Heart left ventricle (tissue), 13 donors: ENCODE data around the gene ADGRG7.

ENCODE experiments used
- CTCF ChIP-seq, 12 donors: fragments of 200-600 bp; sonication (generic) in 4 of 12; IDR thresholded peaks; one replicate each; pipeline versions ENCODE4 v1.5.0 to v1.8.0; 2018 to 2022; ENCODE audit warnings: antibody characterized with exemption in 12 of 12, mild to moderate bottlenecking in 5 of 12
- POLR2A ChIP-seq, 2 donors: fragments of 450-650 bp; IDR thresholded peaks; one replicate each; pipeline ENCODE4 v1.6.1; 2017; ENCODE audit warnings: antibody characterized with exemption in 2 of 2, mild to moderate bottlenecking in 2 of 2, moderate library complexity in 2 of 2
- donor health status: ischemic (EF 13 %, LVEDD 7.1; RV severe dilation, severe dysfunction).
- donor health status: DM: no; HTN: yes; CAD: no.
- donor health status: DM: no; HTN: no; CAD: no.
- donor health status: ischemic (EF 25% LVEDD 6.9; RV normal size, moderate dysfunction).
- donor health status: ischemic (EF 25% LVEDD 5.7; RV mildly dilated, moderate dysfunction).
- donor health status: ischemic (EF 35%, LVEDD 5.7; RV mildly dilated, moderate dysfunction).
- donor health status: nonischemic (EF 11% LVEDD 7.7; RV severe dilation, severe dysfunction).
- donor health status: DM: yes; HTN: yes; CAD: no.
- donor health status: PGD.
- donor health status: ischemic (EF 29% LVEDD 5.4; RV normal size, mild dysfunction).
- donor health status: nonischemic (EF 23%, LVEDD 6.1; RV moderate dilation, normal function).

DNA sequence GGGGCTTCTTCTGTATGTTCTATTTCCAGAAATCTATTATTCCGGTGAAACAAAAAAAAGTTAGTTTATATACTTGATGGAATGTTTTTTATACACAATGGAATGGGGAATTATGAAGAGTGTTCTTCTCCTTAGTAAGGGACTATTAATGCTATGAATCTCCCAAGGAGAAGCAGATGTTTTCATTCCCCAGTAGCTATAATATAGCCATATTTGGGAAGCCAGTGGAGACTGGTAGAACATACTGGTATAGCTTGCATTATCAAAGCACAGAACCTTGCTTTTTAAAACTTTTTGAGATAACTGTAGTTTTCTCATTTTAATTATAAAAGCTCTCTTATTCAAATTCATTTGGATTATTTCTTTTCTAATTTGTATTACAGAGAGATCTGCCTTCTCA, 38.3 kb downstream of the ADGRG7 start:
- TF ChIP-seq CTCF (IDR thresholded peaks at IDR 0.05) (no peak), POLR2A (IDR thresholded peaks at IDR 0.05) (no peak)
